GM21515 (cell line): ENCODE measurements around the gene WDR54.

Experiments used
- ATAC-seq: cut with Tn5 transposase; IDR thresholded peaks from one replicate; pipeline ENCODE4 v1.9.1; 2021; ENCODE audit not compliant: unreplicated experiment

Gene WDR54

DNA sequence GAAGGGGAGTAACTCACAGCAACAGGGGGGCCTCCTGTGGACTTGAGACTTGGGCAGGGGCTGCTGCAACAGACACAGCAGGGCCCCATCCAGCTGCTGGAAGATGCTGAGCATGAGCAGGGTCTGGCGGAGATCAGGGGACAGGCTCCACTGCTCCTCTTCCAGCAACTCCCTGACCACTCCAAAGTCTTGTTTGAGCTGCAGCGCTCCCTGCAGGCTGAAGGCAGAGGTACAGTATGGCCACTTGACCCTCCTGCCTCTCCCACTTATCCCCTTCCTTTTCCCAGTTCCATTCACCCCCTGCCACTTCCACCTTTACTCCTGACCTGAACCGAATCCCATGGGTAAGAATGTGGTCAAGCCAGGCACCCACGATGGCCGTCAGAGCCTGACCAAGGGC is 53.4 kb downstream of the WDR54 start:
- ATAC-seq, result no peak
